ENCODE results near the gene SLC7A14.

The SLC7A14 gene

DNA sequence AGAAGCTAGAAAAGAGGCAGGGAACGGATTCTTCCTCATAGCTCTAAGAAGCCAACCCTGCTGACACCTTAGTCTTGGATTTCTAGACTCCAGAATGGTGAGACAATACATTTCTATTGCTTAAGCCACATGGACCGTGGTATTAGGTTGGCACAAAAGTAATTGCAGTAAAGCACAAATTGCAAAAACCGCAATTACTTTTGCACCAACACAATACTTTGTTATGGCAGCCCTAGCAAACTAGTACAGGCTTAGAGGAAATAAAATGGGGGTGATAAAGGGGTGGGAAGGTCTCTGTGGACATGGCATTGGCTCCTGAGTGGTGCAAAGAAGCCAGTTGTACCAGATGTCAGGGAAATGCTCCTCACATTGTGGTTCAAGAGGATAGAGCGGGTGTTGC, 56.0 kb downstream of the SLC7A14 start:
- DNase-seq (ENCODE audit: low read depth) = no peak
- H3K4me3 ChIP-seq (ENCODE audit: low read length) = no peak overlapping the region
- no peak for TF ChIP-seq CTCF (IDR thresholded peaks at IDR 0.05; ENCODE audit: insufficient read depth, low read depth, low read length, missing control alignments)

DNA sequence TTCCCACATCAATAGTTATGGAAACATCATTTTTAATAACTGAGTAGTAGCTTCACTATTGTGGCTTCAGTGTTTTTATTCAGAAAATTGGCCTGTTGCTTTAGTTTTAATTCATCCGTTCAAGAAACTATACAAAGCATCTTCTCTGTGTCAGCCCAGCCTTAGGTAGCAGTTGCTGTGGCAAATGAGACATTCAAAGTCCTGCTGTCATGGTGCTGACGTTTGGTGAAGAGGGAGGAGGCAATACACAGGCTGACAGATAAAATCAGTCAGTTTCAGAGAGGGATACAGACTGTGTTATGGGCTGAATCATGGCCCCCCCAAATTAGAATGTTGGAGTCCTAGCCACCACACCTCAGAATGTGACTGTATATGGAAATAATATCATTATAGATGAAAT, 56.5 kb downstream of the SLC7A14 start:
- TF ChIP-seq CTCF (IDR thresholded peaks at IDR 0.05; ENCODE audit: insufficient read depth, low read depth, low read length, missing control alignments) = no peak
- H3K4me3 ChIP-seq (ENCODE audit: low read length) = no peak overlapping the region
- no peak for DNase-seq (ENCODE audit: low read depth)

DNA sequence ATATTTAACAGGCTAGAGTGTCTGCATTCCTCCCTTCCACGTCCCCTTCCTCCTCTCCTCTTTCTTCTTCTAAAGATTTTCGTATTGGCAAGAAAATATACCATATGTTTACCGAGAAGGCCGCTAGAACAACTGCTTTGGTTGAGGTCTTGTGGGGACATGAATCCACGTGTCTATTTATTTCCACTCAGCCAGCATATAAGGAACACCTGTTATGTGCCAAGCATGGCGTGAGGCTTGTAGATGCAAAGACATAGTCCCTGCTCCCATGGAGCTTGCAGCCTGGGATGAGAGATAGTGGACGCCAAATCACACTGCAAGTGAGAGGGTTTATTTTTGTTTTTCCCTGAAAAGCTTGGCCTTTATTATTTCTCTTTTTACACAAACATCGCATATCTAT, 57.1 kb downstream of the SLC7A14 start:
- TF ChIP-seq CTCF (IDR thresholded peaks at IDR 0.05; ENCODE audit: insufficient read depth, low read depth, low read length, missing control alignments) = no peak
- no peak for DNase-seq (ENCODE audit: low read depth)
- no peak overlapping the region for H3K4me3 ChIP-seq (ENCODE audit: low read length)

- H3K4me3 ChIP-seq (ENCODE audit: low read length) = no peak overlapping the region
- TF ChIP-seq CTCF (IDR thresholded peaks at IDR 0.05; ENCODE audit: insufficient read depth, low read depth, low read length, missing control alignments) = no peak
- peak; percentile 16 for DNase-seq (ENCODE audit: low read depth)
These were observed 61.8 kb downstream of the SLC7A14 start for GRCh38 chr3:170524073-170524472.

- TF ChIP-seq CTCF (IDR thresholded peaks at IDR 0.05; ENCODE audit: insufficient read depth, low read depth, low read length, missing control alignments) = no peak
- DNase-seq (ENCODE audit: low read depth) = peak; percentile 62
- no peak overlapping the region for H3K4me3 ChIP-seq (ENCODE audit: low read length)
These were observed 62.6 kb downstream of the SLC7A14 start for GRCh38 chr3:170523248-170523647.

GRCh38 chr3:170522201-170522600, 63.7 kb downstream of the SLC7A14 start:
- DNase-seq (ENCODE audit: low read depth) = peak; percentile 17
- no peak overlapping the region for H3K4me3 ChIP-seq (ENCODE audit: low read length)
- TF ChIP-seq CTCF (IDR thresholded peaks at IDR 0.05; ENCODE audit: insufficient read depth, low read depth, low read length, missing control alignments) = no peak

DNA sequence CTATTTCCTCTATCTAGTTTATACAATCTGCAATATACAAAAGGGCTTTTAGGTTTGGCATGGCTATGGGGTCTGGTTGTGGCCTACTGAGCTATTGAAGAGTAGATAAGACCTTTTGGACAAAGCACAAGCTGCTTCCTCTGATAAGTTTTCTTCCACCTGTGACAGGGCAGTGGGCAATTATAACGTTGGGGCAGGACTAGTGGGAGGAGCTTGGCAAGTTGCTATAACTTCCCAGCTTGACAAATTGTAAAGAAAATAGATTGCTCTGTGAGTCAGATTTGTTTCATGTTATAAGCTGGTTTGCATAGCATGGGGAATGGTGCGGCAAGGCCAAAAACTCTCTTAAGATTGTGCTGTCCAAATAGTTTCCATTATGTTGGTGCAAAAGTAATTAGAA, 64.9 kb downstream of the SLC7A14 start:
- peak; percentile 36 for DNase-seq (ENCODE audit: low read depth)
- no peak for TF ChIP-seq CTCF (IDR thresholded peaks at IDR 0.05; ENCODE audit: insufficient read depth, low read depth, low read length, missing control alignments)
- H3K4me3 ChIP-seq (ENCODE audit: low read length) = no peak overlapping the region
